IPS-NIHi7 (cell line): ENCODE results near the gene FA2H.
"Not testable (repeated sequence)": the region's sequence is repeated elsewhere in the genome, so short reads cannot be mapped to it uniquely, and the experiment has no call there.

Experiments
- DNase-seq: peaks from one replicate; pipeline ENCODE4 v3.0.0; 2012; ENCODE audit warnings: mixed read lengths; ENCODE audit errors: extremely low spot score

Gene FA2H

DNA sequence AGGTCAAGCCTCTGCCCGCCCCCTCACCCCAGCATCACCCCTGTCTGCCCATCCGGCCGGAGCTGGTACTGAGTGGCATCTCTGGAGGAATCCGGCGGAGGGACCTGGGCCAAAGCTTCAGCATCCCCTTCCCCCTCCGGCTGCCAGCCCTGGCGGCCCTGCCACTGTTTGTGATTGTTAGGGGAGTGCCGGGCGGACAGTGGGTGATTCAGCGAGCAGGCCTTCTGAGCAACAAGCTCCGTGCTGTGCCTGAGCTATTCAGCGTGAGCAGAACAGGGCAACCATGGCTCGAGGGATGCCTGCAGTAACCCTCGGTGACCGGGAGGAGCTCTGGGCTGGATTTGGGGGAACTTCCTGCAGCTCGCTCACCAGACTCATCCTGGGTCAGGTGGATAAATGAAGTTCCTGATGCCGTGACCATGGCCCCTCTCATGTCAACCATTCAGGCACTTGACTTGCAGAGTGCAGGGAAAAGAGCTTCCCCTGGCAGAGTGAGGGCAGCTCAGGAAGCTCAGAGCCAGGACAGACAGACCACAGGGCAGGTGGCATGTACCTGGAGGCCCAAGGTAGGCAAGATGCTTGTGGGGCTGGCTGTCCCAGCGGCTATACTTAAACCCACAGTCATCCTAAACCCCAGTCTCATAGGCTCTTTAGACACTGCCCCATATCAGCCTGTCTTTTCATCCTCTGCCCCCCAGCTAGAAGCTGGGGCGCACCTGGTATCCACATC, 49.6 kb downstream of the FA2H start:
- DNase-seq = no peak

GRCh38 chr16:74723256-74723655, 51.4 kb downstream of the FA2H start:
- DNase-seq = no peak

- DNase-seq = not testable (repeated sequence)
These were observed 52.5 kb downstream of the FA2H start for GRCh38 chr16:74722156-74722555.

- no peak for DNase-seq
These were observed 52.9 kb downstream of the FA2H start for GRCh38 chr16:74721716-74722115.

DNA sequence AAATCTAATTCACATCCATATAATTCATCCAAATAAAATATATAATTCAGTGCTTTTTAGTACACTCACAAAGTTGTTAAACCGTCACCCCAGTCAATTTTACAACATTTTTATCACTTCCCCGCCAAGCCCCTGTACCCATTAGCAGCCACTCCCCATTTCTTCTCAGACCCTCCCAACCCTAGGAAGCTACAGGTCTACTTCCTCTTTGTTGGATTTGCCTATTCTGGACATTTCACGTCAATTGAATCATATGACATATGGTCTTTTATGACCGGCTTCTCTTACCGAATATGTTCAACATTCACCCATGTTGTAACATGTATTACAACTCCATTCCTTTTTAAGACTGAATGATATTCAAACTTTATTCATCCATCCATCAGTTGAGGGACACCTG, 54.0 kb downstream of the FA2H start:
- no peak for DNase-seq

DNA sequence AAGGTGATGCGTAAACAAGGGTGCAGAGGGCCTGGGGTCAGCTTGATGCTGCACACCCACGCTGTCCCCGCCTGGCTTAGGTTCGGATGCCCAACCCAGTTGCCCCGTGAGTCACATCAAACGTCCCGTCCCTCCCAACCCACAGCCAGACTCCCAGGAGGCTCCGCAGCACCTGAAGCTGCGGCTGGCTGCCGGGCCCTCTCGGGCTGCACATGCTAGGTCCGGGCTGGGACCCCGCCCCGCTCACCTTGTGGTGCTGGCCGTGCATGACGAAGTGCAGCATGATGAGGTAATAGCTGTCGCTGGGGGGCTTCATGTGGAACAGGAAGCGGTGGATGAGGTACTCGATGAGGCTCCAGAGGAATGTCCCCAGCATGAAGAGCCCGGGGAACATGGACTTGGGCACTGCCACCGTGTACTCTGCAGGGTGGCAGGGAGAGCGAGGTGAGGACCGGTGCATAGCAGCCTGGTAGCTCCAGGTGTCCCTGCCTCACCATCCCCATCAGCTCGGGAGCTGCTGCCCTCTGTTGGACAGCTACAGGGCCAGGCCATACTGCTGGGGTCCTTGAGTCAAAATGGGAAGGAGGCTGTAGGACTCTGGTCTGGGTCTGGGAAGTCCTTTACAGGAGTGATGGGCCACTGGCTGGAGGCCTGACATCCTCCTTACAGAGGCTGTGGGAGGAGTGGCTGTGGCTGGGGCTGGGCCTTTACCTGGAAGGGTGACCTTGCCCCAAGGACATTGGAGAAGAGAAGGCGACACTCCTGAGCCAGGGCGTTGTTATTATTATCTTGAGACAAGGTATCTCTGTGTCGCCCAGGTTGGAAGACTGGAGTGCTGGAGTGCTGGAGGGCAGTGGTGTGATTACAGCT, 55.6 kb downstream of the FA2H start:
- peak; percentile 15 for DNase-seq

GRCh38 chr16:74718140-74718539, 56.5 kb downstream of the FA2H start:
- peak; percentile 6 for DNase-seq

GRCh38 chr16:74717367-74717766, 57.3 kb downstream of the FA2H start:
- peak; percentile 5 for DNase-seq

DNA sequence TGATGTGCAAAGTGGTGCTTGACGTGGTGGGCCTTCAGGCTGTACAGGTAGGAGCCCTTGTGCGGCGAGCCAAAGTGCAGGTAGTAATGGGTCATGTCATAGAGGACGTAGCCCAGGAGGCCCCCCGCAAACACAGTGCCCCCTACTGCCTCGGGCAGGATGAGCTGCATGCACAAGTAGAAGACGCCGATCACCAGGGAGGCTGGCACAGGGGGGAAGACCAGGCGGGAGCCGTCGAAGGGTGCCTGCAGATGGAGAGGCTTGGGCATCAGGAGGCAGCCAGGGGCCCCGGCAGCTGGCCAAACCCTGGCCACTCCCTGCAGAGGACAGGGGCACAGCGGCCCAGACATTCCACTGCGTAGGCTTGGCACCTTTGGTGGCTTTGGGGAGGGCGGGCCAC, 58.3 kb downstream of the FA2H start:
- peak; percentile 12 for DNase-seq

GRCh38 chr16:74713876-74714275, 60.7 kb downstream of the FA2H start:
- no peak for DNase-seq

DNA sequence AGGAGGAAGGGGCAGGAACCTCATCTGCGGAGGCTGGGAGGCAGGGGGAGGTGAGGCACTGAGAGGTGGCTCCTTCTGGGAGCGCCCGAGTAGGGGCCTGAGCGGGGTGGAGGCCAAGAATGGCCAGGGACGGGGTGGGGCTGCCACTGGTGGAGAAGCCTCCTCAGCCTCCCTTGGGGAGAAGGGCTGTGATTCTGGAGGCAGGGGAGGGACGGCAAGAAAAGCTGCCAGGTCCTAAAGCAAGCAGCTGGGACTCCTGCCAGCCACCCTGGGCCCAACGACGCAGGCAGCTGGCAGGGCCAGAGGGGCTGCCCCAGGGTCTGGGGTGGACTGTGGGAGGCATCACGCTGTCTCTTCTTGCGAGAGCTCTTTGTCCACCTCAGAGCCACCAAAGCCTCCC, 61.3 kb downstream of the FA2H start:
- no peak for DNase-seq

GRCh38 chr16:74711938-74712337, 62.7 kb downstream of the FA2H start:
- no peak for DNase-seq

DNA sequence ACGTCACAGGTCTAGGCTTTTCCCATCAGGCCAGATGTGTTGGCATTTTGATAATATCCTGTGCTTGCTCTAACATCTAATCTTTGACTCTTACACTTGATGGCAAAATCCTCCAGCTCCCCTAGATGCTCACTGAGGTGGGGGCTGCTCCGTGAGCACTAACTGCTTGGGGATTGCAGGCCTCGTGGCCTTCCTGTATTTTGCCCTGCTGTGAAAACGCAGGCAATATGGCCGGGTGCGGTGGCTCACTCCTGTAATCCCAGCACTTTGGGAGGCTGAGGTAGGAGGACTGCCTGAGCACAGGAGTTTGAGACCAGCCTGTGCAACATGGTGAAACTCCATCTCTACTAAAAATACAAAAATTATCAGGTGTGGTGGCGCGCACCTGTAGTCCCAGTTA, 64.2 kb downstream of the FA2H start:
- no peak for DNase-seq

DNA sequence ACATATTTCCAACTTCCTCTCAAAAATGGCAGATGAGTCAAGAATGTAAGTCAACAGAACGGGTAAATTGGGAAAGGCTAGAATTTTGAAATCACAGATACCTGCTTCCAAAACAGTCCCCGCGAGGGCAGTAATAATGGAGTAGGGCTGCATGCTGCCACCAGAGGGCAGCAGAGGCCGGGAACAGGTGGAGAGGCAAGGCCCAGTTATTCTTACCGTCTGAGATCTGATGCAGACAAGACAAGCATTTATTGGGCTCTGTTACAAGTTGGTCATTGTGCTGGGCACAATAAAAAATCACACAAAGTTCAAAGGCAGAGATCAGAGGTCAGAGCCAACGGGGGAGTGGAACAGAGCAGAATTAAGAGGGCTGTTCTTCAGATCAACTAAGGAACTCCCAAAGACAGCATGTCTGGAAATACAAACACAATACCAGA, 65.2 kb downstream of the FA2H start:
- peak; percentile 85 for DNase-seq

DNA sequence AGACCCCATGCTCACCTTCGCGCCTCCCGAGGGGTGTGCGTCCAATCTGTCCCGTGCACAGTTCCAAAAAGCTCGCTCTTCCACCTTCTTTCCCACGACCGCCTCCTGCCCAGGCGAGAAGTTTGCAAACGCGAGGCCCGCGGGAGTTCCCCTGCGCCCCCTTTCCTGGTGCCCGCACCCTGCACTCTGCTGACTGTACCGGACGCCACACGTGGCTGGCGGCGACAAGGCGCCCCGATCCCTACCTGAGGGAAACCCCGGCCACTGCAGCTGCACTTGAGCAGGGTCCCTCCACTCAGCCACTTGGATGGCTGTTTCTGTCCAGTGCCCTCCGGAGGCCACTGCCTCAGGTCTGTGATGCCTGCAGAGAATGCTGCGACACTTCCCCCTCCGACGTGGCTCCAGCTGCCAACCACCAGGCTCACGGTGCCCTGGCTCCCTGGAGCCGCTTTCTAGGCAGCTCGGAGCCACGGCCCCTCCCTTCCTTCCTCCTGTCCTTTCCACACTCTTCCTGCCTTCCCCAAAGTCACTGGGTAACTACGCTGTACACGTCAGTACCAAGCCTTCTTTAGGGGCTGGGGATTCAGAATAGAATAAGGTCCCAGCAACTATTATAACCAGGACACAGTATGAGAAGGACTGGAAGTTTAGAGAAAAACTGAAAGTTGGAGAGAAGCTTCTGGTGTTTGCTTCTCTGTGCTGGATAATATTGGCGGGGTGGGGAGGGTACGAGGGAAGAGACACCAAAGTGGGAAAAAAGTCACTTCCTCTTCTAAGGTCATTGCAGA, 74.0 kb downstream of the FA2H start, which contains the start of gene MLKL:
Gene MLKL (minus strand): TSS at position 425 of the 788 bp plus-strand sequence. CDS start 5,105 bp downstream, outside the sequence.
- peak; percentile 51 for DNase-seq

DNA sequence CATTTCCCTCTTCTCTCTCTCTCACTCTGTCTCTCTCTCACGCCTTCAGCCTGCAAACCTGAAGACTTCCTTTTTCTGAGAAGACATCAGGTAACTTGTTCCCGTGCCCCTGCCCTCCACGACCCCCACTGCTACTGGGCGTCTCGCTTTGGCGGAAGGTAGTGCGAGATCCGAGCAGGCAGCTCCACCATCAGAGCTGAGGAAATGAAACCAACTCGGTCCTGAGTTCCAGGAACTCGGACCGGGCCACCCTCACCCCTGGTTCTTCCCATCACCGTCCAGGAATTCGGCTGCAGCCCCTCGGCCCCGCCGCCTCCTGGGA, 74.5 kb downstream of the FA2H start:
- peak; percentile 39 for DNase-seq

DNA sequence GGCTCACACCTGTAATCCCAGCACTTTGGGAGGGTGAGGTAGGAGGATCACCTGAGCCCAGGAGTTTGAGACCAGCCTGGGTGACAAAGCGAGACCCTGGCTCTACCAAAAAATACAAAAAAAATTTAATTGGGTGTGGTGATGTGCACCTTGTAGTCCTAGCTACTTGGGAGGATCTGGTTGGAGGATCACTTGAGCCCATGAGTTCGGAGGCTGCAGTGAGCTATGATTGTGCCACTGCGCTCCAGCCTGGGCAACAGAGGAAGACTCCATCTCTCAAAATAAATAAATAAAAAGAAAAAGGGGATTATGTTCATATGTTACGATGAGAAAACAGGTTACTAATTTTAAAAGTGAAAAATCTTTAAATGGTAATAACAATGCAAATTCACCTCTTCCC, 75.0 kb downstream of the FA2H start:
- DNase-seq = no peak

DNA sequence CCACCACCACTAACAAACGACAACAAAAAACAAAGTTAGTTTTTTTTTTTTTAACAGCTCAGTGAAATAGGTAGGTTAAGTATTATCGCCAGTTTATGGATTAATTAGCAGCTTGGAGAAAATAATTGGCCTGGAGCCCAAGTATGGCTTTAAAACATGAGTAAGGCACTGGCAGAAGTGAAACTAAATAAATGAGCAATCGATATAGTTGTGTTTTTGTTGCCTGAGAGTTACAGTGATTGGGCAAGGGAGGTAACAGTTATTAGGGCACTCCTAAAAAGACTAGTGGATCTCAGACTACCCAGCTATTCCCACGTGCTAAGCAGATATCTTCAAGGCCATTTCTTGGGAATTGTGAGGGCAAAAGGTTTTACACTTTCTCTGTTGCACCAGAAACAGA, 76.4 kb downstream of the FA2H start:
- DNase-seq = no peak

DNA sequence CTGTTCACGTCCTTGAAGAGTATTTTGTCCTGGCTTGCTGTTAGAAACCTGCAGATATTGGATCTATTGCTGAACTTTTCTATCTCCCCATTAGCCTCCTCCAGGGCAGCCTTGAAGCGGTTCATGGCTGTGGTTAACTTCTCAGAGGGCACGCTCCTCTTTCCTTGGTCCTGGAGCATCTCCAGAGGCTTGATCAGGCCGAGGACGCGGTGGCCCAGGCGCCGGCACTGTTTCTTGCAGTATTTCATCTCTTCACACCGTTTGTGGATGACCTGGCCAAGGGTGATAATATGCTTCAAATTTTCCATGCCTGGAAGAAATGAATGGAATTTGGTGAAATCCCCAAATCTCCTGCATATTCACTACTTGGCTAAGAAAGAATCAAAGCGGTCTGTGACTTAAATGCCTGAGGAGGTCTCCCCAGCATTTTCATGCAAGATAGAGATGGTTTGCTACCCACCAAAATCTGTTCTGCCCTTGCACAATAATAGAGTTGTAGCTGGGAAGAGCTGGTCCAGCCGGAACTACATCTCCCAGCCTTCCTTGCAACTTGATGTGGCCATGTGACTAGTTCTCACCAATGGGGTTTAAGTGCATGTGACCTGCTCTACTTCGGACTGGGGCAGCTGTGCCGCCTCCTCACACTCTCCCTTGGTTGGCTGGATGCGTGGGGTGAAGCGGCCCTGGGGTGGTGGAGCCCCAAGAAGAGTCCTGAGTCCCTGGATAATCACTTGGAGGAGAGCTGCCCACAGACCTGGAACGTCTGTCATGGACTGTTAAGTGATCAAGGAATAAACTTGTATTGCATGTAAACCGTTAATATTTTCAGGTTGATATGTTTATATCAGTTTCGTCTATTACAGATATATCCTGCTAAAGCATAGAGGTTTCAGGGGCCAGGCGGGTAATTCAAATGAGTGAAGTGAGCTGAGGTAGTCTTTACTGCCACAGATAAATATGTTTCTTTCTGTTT, 78.9 kb downstream of the FA2H start:
- peak; percentile 95 for DNase-seq

GRCh38 chr16:74691093-74691855, 83.3 kb downstream of the FA2H start:
- DNase-seq = no peak
